ENCODE measurements around the gene SORBS2.
"Not testable (repeated sequence)": the region's sequence is repeated elsewhere in the genome, so short reads cannot be mapped to it uniquely, and the experiment has no call there.

Gene SORBS2

GRCh38 chr4:185713731-185714130 is 98.3 kb downstream of the SORBS2 start:
- DNase-seq (ENCODE audit: low spot score), result no peak

DNA sequence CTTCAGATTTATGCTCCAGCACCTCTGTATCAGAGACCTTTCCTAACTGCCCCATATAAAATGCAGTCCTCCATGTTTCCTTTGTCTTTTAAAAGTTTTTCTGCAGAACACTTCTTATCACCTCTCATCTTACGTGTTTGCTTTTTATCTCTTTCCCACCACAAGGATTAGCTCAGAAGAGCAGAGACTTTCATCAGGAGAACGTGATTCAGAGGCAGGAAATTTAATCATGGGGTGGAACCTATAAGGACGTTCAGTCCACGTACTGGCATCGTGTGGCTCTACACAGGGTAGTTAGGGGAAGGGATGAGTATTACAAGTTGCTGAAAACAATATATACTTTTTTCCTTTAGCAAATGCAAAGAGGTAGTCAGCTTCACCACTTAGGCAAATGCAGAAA is 98.7 kb downstream of the SORBS2 start:
- DNase-seq (ENCODE audit: low spot score), result no peak

DNA sequence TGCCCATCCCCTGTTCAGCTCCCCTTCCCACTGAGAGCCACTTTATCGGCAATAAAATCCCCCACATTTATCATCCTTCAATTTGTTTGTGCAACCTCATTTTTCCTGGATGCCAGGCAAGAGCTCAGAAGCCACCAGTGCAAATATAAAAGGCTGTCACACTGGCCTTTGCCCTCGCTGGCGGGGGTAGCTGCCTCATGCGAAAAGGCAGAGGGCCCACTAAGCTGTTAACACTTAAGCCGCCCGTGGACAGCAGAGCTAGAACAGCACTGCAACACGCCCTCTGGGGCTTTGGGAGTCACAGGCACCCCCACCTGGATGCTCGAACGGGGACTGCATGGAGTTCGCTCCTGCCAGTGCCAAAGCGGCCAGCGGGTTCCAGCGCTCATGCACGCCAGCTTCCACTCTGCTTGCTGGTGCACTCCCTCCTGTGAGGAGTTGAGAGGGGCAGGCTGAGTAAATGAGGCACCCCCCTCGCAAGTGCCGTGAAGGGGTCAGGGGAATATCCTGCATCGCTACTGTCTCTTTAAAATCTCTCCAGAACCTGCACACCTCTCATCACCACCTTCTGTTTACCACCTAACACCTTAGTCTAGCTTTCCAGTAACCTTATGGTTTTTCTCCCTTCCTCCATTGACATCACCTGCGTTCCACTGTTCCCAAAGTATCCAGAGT is 99.5 kb downstream of the SORBS2 start:
- DNase-seq (ENCODE audit: low spot score), result no peak

GRCh38 chr4:185711726-185712125 is 100.3 kb downstream of the SORBS2 start:
- no peak for DNase-seq (ENCODE audit: low spot score)

DNA sequence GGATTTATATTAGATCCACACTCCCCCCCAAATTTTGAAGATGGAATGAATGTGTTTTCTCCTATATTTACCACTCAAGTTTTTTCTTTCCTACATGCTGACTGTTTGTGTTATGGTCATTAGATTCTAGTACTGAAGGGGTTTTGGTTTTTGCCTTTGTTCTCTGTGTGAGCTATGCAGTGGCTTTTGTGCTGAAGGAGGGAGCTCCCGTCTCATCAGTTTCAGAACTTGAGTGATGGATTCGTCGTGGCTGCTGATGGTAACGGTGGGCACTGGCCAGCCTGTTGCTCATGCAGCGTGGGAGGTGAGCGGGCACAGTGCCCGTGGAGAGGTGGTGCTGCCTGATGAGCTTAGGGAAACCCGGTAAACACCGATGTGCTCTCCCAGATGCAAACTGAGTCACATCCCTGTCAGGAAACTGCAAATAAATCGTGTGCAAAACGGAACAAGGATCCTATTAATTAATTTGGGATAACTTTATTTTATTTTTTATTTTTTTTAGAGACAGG is 101.5 kb downstream of the SORBS2 start:
- DNase-seq (ENCODE audit: low spot score), result no peak

- DNase-seq (ENCODE audit: low spot score), result no peak
Measured at GRCh38 chr4:185709802-185710486, 102.0 kb downstream of the SORBS2 start.

DNA sequence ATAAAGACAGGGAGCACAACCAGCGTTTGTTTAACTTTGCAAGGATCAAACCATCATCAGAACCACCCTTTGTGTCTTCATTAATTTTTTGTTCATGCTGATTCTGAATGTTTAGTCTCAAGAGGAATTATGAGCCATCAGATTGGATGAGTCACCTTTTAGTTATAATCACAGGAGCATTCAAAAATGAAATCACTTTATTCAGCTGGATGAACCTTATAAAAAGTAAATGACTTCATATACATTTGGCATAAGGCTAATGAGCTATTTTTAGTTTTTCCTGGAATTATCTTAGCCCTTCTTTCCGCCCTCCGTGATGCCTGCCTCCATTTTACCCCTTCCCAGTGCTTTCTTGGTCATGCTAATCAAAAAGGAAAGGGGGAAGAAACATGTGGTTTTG is 103.6 kb downstream of the SORBS2 start:
- DNase-seq (ENCODE audit: low spot score), result no peak

DNA sequence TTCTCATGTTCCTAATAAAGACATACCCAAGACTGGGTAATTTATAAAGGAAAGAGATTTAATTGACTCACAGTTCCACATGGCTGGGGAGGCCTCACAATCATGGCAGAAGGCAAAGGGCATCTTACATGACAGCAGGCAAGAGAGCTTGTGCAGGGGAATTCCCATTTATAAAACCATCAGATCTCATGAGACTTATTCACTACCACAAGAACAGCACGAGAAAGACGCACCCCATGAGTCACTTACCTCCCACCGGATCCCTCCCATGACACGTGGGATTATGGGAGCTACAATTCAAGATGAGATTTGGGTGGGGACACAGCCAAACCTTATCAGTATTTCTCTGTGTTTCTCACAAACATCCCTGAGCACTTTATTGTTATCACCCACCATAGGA is 104.4 kb downstream of the SORBS2 start:
- not testable (repeated sequence) for DNase-seq (ENCODE audit: low spot score)

DNA sequence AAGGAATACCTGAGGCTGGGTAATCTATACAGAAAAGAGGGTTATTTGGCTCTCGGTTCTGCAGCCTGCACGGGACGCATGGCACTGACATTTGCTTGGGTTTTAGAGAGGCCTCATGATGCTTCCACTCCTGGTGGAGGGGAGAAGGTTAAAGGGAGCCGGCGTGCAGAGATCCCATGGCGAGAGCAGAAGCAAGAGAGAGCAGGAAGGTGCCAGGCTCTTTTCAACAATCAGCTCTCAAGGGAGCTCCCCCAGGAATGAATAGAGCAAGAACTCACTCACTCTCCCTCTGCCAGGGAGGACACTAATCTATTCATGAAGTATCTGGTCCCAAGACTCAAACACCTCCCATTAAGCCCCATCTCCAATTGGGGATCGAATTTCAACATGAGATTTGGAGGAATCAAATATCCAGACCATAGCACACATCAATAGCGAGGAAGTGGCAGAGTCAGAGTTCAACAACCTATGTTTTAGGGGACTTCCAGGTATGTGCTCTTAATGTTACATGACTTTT is 109.8 kb downstream of the SORBS2 start:
- DNase-seq (ENCODE audit: low spot score), result no peak

GRCh38 chr4:185700630-185701029 is 111.4 kb downstream of the SORBS2 start:
- DNase-seq (ENCODE audit: low spot score), result no peak

- no peak for DNase-seq (ENCODE audit: low spot score)
Measured at GRCh38 chr4:185700048-185700447, 111.9 kb downstream of the SORBS2 start.

DNA sequence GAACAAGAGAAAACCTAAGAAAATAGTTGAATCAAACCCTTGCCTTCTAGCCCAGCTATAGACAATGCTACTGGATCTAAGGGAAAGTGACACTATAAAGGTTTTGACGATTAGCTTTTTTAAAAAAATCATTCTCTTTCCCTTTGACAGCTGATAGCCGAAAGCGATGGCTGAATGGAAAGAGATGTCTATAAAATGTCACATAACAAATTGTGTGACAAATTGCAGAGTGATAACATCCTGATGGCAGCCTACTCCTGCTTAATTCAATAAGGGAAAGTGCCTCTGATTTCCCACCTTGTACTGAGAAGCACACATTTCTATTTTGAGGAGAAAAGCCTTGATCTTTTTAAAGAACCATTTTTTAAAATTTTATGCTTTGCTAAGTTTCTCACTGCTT is 114.5 kb downstream of the SORBS2 start:
- no peak for DNase-seq (ENCODE audit: low spot score)

GRCh38 chr4:185695743-185696142 is 116.3 kb downstream of the SORBS2 start:
- no peak for DNase-seq (ENCODE audit: low spot score)

- no peak for DNase-seq (ENCODE audit: low spot score)
Measured at GRCh38 chr4:185693548-185694215, 118.3 kb downstream of the SORBS2 start.

DNA sequence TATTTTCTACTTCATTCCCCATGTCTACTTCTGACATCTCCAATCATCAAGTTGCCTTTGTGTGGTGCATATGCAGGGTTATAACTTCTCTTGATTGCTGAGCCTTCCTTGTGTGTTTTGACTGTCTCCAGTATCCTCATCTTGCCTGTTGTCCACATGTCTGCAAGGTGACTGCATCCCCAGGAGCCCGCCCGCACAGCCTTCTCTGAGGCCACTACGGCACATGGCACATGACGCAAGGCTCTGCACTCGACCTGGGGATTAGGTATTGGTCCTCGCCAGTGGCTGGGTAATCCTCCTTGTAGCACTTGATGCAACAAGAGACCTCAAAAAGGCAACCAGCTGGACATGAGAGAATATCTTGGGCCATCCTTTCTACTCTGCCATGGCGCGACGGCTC is 122.6 kb downstream of the SORBS2 start:
- no peak for DNase-seq (ENCODE audit: low spot score)

DNA sequence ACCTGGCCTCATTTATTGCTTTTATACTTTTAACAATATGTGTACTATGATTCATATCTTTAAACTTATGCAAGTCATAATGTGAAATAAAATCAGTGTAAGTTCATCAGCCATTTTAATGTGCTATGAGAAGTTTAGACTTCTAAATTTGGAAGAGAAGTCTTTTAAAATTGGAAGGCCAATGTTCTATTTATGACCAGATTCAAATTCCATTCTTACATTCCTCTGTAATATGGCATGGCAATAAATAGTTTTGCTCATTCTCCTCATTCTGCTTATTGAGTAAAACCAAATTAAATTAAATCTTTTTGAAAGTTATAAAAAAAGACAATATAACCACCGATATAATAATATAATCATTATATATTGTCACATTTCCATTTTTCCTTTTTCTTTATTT is 126.2 kb downstream of the SORBS2 start:
- no peak for DNase-seq (ENCODE audit: low spot score)

GRCh38 chr4:185683896-185684295 is 128.1 kb downstream of the SORBS2 start:
- DNase-seq (ENCODE audit: low spot score), result no peak

GRCh38 chr4:185683222-185683621 is 128.8 kb downstream of the SORBS2 start:
- no peak for DNase-seq (ENCODE audit: low spot score)

DNA sequence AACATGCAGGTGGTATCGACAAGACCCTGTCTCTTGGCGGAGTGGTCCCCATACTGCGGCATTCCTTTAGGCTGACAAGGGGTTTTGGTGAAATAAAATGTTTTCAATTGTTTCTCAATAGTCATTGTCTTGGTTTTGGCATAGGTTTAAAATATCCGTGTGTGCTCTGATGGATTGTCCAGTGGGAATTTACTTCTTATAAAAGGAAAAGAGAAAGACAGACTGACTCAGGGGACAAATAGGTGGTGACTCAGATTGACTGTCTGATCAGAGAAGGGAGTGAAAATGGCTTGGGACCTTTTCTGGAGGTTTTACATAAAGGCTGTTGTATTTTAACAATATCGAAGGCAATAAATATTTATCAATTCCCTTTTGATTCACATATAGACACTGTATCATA is 129.8 kb downstream of the SORBS2 start:
- no peak for DNase-seq (ENCODE audit: low spot score)

- no peak for DNase-seq (ENCODE audit: low spot score)
Measured at GRCh38 chr4:185681604-185682003, 130.4 kb downstream of the SORBS2 start.

DNA sequence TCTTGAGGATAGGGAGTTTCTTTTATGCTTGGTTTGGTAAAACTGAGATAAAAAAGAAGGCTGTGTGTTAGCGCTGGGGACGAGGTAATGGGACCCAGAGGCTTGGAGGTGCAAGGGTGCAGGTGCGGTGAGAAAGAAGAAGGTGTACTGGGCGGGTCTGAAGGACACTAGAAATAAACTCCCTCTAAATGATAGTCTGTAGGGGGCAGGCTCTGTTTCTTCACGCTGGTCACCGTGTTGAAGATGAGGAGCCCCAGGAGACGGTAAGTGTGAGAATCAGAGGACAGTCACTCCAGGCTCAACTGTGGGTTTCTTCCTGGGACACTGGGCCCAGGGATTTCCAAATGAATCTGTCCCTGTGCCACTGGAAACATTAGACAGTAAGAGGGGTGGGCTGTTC is 131.4 kb downstream of the SORBS2 start:
- DNase-seq (ENCODE audit: low spot score), result no peak

- DNase-seq (ENCODE audit: low spot score), result no peak
Measured at GRCh38 chr4:185679523-185679922, 132.5 kb downstream of the SORBS2 start.
